Hematopoietic multipotent progenitor cell treated with erythropoietin and hydrocortisone succinate and interleukin-3 and kit ligand, for 4 days (in vitro differentiated cells): ENCODE measurements around the gene NR3C1.
A peak's percentile ranks its signal among the peaks of the same experiment; 100 is the strongest.

ENCODE experiments used
- DNase-seq: peaks from one replicate; pipeline ENCODE4 v3.0.0-alpha.2; 2015

NR3C1 gene

DNA sequence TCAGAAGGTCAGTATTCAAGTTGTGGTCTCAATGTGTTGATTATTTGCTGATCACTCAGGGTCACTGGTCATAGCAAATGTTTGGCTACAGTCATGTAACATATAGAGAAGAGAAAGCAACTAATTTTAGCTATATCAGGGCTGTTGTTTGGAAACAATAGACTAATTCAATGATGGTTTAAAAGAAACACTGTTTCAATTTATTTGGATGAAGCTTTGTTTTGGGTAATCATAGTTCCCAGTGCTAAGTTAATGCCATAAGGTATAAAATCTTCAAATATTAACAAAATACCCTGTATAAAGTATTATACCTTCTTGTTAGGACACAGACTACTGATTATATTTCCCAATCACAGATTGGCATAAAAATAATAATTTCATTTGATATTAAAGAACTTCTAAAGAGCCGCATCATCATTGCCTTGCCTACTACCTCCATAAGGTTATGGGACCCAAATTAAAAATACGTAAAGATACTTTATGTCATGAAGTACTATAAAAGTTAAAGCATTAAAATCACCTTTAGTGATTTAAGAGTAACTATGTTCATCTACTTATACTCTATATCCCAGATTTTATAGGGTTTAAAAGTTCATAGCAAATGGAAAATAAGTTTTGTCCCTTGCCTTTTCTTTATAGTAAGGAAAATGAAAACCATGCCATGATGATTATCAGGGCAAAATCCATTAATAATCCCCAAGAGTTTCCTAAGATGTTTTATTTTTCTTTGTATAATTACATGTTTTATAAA is 6.0 kb downstream of the NR3C1 start:
- DNase-seq, result no peak

DNA sequence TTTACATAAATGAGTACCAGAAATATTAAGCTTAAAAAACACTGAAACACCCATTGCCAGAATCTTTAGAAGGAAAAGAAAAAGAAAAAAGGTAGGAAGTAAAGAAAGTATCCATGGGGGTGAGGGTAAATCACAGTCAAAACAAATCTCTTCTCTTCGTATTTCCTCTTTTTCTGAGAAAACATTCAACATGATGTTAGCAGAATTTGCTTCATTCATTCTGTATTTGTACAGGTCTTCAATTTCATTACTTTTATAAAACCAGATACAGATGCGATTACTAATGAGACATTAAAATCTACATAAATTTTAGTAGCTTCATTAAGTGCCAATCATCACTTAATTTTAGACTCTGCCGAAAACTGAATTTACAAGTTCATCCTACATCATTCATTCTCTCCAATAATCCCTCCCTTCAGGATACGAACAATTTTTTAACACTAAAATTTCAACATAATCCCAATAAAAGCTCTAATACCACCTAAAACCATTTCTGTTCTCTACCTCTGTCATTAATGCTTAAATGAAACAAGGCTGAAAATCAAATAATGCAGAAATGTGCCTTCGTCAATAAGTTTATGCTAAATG is 7.0 kb downstream of the NR3C1 start:
- DNase-seq, result peak; percentile 13

DNA sequence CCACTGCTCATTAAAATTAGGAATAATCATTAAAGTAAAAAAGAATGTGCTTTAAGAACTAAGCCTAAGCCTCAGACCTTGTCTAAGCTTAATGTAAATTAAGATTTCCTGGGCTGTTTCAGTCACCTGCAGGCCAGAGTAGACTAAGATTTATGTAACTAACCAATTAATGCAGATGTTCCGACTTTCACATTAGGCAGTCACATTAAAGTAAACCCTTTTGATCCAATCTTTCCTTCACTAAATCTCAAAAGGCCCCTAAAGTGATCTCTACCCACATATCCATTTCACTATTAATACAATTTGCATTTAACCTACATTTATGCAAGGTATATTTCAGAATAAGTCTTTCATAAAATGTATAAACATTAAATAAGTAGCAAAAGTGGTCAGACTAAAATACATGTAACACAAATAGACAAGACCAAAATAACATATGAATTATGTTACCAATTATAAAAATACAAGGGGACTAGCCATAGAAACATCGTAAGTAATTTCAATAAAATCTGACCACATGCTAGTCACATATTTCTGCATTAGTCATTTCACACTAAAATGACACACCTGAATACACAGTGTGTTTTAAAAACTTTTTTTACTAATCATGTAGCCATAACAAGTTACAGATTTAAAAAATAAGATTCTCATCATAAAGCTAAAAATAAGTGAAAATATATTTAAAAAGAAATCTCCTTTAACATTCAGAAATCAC is 7.7 kb downstream of the NR3C1 start:
- no peak for DNase-seq

DNA sequence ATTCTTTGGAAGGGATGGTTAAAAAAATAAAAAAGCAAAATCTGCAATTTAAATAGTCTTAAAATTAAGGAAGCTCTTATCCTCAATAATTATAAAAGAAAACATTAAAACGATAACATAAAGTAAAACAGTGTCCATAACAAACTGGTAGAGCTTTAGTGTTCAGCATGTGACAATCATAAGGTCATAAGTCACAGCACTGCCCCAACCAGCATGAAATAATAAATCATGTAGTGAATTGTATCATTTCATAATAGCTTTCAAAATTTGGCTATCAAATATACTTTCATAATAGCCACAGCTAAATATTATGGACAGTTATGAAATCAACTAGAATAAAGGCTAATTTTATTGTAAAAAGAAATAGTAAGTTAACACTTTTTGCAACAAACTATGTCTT is 10.0 kb downstream of the NR3C1 start:
- DNase-seq, result no peak

DNA sequence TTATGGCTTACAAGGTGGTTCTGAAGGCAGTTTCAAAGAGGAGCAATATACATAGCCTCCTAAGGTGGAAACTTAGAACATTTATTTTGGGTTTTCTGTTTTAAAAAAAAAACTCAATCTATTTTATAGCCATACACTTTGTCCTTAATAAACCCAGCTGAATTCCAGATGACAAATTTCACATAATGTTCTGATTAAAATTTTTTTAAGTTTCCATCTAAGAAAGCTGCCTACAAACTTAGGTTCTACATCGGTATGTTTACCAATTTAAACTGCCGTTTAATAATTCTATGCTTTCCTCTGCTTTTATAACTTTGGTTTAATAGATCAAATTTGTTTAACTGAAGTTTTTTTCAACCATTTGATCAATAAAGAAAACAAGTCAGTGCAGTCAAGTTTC is 12.5 kb downstream of the NR3C1 start:
- no peak for DNase-seq

DNA sequence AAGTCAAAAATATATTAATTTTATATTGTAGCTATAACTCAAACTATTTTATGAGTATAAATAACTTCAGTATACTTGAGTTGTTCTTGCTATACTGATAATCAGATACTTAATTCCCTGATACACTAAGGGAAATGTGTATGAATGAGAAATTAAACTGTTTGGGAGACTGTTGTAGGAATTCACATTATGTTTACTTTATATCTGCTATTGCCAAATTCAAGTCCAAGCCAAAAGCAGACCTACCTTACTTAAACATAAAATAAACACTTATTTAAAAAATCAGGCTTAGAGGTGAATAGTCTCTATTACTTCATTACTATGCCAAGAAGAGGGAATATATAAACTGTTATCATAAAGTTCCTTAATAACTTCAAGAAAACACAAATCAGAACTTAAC is 13.2 kb downstream of the NR3C1 start:
- no peak for DNase-seq

DNA sequence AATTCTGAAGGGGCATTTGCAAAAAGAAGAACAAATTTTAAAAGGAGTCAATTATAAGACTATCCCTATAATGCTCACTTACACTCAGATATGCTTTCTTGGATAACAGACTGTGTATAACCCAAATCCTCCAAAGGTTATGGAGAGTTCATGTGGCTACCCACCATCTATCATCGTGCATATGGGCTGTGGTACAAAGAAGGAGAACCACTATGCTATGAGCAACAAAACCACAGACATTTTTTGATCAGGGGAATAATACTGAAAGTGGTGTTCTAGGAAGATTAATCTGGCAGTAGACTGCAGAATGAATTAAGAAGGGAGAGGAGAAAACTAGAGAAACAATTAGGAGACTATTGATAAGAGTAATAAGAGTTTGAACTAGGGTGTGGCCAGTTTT is 16.8 kb downstream of the NR3C1 start:
- peak; percentile 85 for DNase-seq

DNA sequence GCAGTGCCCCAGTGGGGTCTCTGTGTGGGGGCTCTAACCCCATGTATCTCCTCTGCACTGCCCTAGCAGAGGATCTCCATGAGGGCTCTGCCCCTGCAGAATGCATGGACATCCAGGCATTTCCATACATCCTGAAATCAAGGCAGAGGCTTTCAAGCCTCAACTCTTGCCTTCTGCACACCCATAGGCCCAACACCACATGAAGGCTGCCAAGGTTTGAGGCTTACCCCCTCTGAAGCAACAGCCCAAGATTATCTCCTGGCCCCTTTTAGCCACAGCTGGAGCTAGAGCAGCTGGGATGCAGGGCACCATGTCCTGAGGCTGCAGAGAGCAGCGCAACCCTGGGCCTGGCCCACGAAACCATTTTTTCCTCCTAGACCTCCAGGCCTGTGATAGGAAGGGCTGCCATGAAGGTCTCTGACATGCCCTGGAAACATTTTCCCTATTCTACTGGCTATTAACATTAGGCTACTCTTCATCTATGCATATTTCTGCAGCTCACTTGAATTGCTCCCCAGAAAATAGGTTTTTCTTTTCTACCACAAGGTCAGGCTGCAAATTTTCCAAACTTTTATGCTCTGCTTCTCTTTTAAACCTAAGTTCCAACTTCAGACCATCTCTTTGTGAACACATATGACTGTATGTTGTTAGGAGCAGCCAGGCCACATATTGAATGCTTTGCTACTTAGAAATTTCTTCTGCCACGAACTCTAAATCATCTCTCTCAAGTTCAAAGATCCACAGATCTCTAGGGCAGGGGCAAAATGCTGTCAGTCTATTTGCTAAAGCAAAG is 18.4 kb downstream of the NR3C1 start:
- DNase-seq, result no peak

DNA sequence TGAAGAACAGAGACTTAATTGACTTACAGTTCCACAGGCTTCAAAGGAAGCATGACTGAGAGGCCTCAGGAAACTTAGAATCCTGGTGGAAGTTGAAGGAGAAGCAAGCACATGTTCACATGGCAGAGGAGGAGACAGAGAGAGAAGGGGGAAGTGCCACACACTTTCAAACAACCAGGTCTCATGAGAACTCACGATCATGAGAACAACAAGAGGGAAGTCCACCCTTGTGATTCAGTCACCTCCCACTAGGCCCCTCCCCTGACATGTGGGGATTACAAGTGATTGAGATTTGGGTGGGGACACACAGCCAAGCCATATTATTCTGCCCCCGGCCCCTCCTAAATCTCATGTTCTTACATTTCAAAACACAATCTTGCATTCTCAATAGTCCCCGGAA is 19.5 kb downstream of the NR3C1 start:
- DNase-seq, result no peak

DNA sequence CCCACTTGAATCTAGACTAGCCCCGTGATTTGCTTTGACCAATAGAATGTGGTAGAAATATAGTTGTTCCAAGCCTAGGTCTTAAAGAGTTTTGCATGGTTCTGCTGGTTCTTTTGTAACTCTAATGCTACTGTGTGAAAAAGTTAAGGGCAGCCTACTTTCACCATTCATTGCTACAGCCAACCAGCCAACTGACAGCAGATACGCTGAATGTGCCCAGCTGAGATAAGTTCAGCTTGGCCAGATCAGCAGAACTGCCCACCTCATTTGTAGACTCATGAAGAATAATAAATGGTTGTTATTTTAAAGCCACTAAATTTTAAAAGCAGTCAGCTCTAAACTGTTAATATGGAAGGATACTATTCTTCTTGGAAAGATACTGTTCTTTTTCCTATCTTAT is 23.9 kb downstream of the NR3C1 start:
- peak; percentile 73 for DNase-seq

DNA sequence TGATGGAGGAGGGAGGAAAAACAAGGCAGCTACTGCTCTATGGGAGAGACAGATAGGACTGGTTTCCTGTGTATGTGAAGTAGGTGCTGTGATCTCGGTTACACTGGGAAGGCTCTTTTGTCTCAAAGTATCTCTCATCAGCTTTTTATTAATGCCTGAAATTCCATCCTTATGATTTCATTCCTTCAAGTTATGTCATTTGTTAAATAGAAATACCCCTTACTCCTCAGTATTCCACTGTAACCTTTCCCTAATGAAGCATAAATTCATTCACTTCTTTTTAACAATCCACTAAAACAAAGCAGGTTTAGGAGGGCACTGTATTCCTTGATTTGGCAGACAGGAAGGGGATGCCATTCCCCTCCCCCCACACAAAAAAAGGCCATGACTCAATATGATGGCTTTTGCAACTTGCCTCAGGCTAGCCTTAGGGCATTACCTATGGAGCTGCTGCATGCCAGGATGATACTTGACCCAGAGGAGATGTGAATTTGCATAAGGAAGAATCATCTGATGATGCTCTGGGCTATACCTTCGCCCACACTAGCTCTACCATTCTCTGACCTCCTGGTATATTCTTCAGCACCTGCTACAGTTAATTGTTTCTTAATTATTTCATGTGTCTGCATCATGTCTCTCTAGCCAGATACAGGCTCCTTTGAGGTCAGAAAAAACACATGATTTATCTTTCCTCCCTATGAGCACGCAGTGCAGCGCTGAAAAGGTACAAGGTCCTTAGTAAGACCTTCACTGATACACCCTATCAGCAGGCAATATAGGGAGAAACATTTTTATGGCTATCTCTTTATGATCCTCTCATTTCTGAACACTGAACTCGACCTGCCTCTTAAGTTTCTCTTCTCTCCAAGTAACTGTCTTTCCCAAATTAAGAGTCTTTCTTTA is 26.3 kb downstream of the NR3C1 start:
- DNase-seq, result no peak

DNA sequence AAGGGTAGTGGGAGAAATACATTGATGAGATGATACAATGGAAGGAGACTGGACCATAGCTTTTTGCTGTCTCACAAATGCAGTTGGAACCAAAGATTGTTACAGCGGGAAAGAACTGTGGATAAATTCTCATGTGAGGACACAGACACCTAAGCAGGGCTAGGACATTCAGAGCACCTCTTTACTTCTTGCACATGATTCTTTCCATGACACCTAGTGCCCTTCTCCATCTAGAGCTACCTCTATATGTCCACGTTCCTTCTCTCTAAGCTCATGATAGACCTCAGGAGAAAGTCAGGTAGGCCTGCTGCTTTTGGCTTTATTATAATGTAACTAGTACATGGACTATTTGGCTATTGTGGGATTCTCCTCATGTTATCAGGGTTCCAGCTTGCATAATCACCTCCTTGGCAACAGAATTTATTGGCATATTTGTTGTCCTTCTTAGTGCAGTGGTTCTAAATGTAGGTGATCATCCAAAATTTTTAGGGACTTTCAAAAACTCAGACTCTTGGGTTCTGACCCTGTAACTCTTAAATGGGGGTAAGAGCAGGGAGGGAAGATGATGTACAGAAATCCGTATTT is 27.2 kb downstream of the NR3C1 start:
- no peak for DNase-seq

DNA sequence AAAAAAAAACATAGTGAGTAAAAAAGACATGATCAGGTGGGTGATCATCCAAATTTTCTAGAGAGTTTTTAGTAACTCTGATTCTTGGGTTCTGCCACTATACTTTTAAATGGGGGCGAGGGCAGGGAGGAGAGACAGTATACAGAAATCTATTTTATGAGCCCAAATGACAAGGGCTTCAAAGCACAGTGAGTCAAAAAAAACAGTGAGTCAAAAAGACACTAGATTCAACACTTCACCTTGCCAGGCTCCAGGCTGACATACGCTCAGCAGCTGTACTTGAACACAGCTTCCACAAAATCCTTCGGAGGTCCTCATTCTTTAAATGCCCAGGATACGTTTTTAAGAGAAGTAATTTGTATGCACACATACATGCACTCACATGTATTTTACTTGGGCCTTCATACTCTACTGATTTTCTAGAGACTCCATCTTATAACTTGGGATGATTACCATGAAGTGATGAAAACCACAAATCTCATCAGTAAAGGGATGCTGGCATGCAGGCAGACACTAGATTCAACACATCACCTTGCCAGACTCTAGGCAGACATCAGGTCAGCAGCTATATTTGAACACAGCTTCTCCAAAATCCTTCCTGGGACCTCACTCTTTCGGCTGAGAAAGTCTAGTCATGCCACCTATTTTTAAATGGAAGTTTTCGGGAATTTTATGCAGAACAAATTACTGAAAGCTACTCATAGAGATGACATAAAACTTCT is 28.8 kb downstream of the NR3C1 start:
- DNase-seq, result no peak

DNA sequence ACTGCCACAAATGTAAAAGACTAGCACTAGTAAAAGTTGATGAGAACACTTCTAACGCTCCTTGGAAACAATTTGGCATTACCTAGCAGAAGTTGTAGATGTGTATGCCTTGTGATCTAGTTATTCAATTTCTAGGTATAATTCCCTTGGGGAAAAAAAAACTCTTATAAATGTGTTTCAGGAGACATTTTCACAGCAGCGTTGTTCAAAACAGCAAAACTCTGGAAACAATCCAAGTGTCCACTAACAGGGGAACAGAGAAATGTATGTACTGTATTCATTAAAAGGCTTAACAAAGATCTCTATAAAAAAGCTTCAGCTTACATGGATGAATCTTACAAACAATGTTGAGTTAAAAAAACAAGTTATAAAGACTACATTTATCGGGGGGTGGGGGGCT is 30.4 kb downstream of the NR3C1 start:
- no peak for DNase-seq

DNA sequence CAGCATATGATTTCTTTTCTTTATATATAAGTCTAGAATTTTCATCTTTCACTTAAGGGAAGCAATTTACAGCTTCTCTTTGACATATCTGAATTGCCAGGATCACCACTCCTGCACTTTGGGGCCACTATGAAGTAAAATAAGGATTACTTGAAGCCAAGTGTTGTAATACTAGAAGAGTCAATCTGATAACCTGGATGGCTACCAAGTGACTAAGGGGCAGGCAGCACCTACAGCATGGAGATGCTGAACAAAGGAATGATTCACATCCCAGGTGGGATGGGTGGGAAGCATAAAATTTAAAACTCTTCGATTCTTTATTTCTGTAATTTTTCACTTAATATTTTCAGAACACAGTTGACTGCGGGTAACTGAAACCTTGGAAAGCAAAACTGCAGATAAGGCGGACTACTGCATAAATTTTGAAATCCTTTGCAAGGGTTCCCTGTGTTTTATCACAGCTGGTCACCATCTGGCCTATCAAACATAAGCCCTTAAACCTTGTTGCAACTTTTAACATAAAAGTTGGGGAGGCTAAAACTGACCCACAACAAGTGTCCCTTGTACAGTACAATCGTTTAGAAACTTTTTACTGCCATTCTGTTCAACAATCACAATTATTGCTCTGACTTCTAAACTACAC is 31.2 kb downstream of the NR3C1 start:
- DNase-seq, result no peak

DNA sequence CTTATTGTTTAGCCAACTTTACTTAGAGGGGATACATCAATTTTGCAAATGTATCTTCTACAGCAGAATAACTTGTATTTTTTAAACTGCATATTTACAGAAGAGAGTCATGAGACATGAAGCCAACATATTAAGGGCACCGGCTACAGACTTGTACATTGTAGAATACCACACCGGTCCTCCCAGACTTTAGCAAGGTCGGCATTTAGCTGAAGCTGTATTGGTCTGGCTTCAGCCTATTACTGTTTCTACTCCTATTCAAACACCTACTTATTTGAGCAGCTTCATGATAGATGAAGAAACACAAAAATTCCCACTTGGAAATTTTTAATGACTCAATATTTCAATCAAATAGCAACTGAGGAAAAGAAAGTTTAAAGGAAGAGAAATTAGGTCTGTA is 33.0 kb downstream of the NR3C1 start:
- DNase-seq, result no peak

DNA sequence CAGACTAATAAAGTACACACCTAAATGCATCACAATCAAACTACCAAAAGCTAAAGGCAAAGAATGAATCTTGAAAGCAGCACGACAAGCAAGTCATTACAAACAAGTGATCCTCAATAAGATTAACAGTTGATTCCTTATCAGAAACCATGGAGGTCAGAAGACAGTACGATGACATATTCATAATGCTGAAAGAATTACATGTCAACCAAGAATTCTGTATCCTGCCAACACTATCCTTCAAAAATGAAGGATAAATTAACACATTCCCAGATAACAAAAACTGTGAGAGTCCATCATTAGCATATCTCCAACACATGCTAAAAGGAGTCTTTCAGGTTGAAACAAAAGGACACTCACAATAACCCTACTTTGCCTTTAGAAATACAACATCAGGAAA is 39.4 kb downstream of the NR3C1 start:
- no peak for DNase-seq

DNA sequence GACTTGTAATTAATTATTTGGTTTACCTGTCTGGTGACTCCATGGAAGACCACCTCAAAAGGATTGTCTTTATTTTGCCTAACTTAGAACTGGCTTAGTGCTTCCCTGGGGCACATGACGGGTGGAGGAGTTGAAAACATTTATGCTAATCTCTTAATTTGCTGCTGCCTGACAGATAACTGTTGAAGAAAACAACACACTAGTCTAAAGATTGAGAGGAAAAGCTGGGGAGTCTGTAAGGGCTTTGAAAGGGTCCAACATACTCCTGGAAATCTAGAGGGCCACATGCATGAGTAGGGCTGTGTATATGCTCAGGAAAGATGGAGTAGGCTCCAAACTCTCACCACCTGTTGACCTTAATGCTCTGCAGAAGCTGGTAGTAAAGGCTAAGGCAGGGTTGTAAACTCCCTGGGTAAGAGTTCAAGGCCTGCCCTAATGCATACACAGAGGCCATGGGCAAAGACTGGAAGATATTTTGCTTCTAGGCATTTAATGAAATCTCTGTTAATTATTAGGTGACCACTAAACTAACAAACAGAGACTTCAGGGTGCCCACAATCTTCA is 40.7 kb downstream of the NR3C1 start:
- DNase-seq, result no peak

DNA sequence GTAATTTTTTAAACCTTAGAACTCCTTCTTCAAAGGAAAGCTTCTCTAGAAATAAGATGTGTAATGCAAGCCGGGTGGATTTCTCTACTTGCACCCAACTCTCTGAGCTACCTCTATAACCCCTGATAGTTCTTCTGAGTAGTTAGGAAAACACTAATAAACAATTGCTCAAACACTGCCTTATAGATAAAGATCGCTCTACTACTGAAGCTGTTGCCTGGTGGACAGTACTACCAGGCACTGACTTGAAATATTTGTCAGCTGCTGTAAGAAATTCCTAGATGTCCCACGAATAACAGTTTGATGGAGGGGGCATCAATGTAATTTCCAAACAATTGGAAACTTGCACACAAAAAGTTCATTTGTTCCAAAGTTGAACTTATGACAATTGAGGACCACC is 42.0 kb downstream of the NR3C1 start:
- DNase-seq, result no peak

DNA sequence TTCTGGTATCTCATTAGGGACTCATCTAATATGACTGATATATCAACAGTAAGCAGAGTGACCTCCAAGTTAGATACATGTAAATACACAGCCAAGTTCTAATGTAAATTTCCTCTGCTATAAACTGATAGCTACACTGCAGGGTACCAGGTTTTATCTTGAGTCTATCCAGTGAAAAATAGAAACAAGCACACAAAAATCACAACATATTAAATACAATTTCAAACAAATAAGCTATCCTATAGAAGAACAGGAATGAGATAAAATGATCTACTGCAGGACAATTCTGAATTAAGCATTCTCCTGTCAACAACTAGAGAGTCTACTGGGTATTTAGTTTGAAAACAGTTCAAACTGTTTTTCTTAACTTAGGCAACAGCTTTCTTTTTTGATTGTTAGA is 42.7 kb downstream of the NR3C1 start:
- DNase-seq, result no peak

DNA sequence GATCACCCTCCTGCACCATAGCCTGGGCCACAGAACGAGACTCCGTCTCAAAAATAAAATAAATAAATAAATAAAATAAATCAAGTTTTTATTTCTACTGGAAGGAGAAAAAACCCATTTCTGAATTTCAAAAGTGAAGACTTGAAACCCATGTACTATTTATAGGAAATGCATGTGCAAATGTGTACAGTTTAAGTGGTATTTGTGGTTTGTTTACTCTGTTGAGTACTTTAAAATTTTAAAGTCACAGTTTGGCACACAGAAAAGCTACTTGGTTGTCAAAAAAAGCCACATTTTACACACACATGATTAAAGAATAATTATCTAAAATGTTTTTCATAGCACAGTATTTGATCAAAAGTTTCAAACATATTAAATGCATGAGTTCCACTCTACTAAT is 43.6 kb downstream of the NR3C1 start:
- no peak for DNase-seq
